GM21737 (cell line): Measurements from ENCODE around the gene ARID3A.

ENCODE experiments used
- ATAC-seq: cut with Tn5 transposase; IDR thresholded peaks from one replicate; pipeline ENCODE4 v1.9.1; 2021; ENCODE audit warnings: mild to moderate bottlenecking, moderate library complexity; ENCODE audit not compliant: unreplicated experiment

ARID3A gene

DNA sequence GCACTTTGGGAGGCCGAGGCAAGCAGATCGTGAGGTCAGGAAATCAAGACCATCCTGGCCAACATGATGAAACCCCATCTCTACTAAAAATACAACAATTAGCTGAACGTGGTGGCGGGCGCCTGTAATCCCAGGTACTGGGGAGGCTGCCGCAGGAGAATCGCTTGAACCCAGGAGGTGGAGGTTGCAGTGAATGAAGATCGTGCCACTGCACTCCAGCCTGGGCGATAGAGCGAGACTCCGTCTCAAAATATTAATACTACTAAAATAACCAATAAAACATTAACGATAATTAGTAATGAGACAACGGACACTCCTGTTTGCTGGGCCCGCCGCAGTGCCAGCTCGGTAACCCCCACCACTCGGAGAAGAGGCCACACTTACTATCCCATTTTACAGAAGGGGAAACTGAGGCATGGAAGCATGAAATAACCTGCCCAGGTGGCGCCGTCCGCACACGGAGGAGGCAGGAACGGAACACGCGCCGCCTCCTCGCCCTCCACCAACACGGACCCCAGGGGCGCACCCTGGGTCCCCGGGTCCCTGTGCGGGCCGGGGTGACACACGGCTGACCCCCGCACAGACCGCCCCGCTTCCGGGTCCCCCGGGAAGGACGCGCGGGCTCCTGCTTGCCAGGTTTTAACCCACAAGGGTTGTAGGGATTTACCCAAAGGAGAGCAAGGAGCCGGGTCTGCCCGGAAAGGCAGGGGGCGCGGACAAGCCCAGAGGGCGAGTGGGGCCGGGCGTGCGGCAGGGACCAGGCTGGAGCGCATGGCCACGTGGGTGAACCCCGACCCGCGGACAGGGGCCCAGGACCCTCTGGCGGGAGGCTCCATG lies 14.4 kb upstream of the ARID3A start:
- ATAC-seq = no peak

DNA sequence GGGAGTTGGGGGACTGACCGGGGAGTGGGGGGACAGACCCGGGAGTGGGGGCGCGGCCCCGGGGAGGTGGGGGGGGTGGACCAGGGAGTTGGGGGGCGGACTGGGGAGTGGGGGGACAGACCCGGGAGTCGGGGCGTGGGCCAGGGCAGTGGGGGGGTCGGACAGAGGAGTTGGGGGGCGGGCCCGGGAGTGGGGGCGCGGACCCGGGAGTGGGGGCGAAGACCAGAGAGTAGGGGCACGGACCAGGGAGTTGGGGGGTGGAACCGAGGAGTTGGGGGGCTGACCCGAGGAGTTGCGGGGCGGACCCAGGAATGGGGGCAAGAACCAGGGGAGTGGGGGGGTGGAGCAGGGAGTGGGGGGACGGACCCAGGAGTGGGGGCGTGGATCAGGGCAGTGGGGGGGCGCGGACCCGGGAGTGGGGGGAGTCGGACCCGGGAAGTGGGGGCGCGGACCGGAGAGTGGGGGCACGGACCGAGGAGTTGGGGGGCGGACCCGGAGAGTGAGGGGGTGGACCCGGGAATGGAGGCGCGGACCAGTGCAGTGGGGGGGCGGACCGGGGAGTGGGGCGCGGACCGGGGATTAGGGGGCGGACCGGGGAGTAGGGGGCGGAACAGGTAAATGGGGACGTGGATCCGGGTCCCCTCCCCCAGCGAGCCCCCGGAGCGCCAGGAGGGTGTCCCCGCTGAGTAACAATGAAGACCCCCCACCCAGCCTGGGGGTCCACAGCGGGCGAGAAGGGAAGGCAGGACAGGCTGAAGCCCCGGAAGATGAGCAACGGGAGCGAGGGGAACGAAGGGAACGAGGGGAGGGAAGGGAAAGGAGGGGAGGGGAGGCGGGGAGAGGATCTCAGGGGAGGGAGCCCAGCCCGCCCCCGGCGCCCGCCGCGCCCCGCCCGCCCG lies 13.4 kb upstream of the ARID3A start:
- no peak for ATAC-seq

DNA sequence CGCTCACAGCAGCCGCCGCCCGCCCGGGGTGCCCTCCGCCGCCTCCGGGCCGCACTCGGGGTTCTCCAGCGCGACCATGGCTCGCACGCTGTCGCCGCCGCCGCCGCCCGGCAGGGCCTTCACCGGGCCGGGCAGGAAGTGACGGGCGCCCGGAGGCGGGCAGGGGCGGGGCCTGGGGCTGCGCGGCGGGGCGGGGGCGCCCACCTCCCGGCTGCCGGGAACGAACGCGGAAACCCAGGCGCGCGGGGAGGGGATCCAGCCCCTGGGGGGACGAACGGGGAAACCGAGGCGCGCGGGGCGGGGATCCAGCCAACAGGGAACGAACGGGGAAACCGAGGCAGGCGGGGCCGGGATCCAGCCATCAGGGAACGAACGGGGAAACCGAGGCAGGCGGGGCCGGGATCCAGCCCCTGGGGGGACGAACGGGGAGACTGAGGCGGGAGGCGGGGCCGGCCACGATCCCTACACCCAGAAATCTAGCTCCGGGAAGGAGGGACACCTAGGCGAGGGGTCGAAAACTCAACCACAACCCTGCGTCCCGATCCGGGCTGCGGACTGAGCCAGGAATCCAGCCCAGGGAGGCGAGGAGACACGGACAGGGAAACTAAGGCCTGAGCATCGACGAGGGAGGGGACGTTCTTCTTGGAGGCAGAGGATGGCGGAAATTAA lies 12.6 kb upstream of the ARID3A start, which contains the start of gene R3HDM4:
TSS of gene R3HDM4 (minus strand) at position 140 of the 669 bp plus-strand sequence. CDS start at position 78, 62 bp downstream.
- ATAC-seq = peak; percentile 42

DNA sequence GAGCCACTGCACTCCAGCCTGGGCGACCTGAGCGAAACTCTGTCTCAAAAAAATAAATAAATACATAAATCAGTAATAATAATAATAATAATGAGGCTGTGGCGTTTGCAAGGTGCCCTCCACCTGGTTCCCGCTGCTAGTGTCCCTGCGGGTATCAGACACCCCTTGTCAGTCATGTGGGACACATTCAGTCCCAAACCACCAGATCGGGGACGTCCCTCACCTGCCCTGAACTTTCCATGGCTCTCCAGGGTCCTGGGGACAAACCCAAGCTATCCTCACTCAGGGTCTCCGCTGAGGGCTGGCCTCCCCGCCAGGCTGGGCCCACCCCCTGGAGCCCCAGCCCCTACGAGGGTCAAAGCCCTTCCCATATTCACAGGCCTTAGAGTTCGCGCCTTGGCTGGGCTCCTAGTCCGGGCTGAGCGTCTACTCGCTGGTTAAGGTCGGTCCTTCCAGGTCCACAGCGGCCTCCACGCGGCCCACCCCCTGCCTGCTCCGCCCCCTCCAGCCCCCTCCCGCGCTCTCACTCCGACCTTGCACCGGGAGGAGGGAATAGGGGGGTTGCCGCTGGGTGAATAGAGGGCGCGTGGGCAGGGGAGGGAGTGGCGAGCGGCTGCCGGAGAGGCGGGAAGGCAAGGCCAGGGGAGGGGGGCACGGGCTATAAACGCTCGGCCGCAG lies 9.1 kb upstream of the ARID3A start:
- no peak for ATAC-seq

DNA sequence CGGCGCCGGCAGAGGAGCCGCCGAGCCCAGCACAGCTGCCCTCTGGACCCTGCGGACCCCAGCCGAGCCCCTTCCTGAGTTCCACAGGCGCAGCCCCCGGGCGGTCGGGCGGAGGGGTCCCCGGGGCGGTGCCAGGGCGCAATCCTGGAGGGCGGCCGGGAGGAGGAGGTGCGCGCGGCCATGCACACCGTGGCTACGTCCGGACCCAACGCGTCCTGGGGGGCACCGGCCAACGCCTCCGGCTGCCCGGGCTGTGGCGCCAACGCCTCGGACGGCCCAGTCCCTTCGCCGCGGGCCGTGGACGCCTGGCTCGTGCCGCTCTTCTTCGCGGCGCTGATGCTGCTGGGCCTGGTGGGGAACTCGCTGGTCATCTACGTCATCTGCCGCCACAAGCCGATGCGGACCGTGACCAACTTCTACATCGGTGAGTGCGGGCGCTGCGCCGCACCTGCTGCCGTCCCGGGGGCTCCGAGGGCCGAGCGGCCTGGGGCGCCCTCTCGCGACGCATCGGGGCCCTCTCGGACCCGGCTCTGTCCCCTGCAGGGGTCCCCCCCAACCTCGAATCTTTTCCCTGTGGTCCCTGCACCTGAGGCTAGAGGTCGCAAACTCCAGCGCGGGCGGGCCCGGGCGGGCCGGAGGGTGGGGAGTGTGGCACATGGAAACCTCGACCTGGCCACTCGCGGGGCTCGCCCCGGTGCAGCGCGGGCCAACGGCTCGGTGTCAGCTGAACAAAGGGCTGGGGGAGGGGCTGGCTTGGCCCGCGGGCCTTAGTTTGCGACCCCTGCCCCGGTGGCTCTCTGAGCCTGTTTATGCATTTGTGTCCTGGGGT lies 8.3 kb upstream of the ARID3A start, which contains the start of gene KISS1R:
TSS of gene KISS1R (plus strand) at position 11 of the 829 bp plus-strand sequence. CDS start at position 181, 170 bp downstream.
- ATAC-seq = no peak

DNA sequence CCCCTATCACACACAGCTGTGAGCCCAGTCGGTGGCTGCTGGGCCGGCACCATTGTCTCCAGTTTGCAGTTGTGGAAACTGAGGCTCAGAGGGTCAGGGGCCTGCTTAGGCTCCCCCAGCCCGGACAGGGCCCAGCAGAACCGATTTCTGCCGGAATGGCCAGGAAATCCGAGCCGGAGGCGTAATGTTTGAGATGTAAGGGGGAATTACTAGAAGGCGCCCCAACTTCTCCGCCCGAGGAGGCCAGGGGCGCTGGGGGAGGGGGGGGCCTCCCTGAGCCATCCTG lies 7.7 kb upstream of the ARID3A start:
- no peak for ATAC-seq

DNA sequence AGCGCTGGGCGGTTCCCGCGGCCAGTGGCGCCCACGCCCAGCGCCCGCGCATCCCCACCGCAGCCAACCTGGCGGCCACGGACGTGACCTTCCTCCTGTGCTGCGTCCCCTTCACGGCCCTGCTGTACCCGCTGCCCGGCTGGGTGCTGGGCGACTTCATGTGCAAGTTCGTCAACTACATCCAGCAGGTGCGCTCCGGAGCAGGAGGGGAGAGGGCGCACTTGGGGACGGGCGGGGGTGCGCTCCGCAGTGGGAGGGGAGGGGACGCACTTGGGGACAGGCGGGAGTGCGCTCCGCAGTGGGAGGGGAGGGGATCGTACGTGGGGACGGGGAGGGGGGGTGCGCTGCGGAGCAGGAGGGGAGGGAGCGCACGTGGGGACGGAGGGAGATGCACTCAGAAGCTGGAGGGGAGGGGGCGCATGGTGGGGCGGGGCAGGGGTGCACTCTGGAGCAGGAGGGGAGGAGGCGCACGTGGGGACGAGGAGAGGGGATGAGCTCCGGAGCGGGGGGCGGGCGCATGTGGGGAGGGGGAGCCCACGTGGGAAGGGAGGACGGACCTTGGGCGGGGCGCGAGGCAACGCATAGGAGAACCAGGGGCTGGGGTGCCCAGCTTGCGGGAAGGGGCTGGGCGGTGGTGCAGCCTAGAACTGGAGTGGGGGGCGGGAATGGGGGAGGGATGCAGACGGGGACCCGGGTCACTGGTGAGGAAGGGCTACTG lies 7.2 kb upstream of the ARID3A start:
- no peak for ATAC-seq

DNA sequence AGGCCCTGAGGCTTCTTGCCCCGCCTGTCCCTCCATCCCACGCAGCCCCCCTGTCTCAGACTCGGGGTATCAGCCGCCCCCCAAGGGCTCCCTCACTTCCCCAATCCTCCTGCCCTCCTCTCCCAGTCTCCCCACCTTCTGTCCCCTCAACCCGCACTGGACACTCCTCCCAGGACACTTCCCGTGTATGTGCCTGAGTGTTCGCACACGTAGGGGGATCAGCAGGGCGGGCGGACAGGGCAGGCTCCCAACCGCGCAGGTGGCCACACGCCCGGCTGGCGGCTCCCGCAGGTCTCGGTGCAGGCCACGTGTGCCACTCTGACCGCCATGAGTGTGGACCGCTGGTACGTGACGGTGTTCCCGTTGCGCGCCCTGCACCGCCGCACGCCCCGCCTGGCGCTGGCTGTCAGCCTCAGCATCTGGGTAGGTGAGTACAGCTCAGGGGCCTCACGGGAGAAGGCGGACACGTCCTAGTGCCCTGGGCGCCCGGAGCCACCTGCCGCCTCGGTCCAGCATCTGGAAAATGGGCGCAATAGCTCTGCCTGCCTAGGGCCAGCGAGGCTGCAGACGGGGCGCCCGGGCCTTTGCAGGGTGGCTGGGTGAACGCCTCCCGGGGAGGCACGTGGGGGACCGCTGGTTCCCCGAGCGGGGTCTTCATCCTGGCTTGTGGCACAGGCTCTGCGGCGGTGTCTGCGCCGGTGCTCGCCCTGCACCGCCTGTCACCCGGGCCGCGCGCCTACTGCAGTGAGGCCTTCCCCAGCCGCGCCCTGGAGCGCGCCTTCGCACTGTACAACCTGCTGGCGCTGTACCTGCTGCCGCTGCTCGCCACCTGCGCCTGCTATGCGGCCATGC lies 6.4 kb upstream of the ARID3A start:
- no peak for ATAC-seq

DNA sequence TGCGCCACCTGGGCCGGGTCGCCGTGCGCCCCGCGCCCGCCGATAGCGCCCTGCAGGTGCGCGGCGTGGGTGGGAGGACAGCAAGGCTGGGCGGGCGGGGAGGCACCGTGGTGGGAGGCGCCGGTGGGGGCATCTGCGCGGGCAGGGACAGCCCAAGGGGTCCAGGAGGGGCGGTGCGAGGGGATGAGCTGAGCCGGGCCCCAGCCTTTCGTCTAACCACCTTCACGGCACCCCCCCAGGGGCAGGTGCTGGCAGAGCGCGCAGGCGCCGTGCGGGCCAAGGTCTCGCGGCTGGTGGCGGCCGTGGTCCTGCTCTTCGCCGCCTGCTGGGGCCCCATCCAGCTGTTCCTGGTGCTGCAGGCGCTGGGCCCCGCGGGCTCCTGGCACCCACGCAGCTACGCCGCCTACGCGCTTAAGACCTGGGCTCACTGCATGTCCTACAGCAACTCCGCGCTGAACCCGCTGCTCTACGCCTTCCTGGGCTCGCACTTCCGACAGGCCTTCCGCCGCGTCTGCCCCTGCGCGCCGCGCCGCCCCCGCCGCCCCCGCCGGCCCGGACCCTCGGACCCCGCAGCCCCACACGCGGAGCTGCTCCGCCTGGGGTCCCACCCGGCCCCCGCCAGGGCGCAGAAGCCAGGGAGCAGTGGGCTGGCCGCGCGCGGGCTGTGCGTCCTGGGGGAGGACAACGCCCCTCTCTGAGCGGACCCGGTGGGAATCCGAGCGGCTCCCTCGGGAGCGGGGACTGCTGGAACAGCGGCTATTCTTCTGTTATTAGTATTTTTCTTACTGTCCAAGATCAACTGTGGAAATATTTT lies 5.6 kb upstream of the ARID3A start:
- ATAC-seq = no peak

DNA sequence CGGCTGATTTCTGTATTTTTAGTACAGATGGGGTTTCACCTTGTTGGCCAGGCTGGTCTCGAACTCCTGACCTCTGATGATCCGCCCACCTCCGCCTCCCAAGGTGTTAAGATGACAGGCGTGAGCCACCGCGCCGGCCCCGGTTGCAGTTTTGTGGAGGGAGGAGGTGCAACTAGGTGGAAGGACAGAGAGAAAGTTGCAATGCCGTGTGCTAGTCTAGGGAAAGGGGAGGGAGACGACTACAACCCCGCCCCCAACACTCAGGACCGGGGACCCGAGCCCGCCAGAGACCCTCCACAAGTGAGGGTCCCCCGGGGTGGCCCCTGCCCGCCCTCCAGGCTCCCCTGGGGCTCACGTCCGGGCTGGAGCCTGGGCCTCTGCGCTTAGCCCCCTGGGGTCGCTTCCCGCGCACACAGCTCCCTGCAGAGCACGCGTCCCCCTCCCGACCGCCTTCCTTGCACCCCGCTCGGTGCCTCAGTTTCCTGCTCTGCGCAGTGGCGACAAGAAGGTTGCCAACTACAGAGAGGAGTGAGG lies 1.2 kb upstream of the ARID3A start:
- ATAC-seq = no peak

DNA sequence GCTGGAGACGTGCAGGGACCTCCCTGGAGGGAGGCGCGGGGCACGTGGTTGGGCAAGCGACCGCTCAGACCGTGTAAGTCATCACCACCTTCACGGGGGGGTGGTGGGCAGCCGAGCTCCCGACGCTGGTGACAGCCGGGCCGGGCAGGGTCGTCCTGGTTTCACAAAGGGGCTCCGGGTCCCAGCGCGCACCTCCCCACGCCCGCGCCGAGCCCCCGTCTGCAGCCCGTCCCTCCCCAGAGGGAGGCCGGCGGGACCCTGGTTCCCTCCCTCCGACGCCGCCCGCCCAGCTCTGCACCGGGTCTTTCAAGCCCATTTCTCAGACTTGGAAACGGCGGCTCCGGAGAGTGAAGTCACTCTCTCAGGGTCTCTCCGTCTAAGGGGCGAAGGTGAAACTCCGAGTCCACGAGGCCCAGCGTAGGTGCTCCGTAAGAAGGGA lies 729 bp upstream of the ARID3A start:
- peak; percentile 19 for ATAC-seq

DNA sequence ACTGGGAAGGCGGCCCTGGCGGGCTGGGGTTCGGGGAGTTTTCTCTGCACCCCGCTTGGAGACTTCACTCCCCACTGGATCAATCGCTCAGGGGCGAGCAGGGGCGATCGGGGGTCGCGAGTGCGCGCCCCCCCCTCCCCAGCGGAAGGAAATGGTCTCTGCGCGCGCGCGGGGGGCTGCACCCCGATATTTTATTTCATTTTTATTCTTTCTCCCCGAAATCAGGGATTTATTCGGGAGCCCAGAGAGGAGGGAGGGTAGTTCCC lies 421 bp downstream of the ARID3A start:
- ATAC-seq = no peak

DNA sequence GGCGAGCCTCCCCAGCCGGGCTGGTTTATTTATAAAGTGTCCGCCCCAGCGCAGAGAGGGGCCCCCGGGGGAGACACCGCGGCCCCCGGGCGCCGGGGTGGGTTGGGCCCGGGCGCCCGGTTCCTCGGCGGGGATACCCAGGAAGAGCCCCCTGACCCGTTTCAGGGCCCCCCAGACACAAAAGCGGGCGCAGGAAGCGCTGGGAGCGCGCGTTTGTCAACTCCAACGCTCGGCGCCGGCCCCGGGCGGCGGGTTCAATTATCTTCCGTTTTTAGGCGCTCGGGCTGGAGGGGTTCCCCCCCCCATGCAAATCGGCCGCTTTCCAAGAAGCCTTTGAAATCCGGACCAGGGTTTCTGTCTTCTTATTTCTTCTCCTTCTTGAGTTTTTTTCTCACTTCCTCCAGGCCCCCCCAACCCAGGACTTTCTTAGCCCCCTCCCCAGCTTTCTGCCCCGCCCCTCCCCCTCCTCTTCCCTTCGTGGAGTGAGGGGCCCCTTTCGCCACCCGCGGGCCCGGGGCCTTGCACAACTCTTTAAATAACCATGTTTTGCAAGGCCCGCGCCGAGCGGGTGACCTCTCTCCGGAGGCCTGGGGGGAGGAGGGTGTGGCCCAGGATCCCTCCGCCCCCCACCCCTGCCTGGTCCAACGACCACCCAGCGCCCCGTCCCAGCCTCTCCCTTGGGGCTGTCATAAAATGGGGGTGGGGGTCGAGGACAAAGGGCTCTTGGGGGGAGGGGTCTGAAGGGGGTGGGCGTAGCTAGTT lies 935 bp downstream of the ARID3A start:
- no peak for ATAC-seq

DNA sequence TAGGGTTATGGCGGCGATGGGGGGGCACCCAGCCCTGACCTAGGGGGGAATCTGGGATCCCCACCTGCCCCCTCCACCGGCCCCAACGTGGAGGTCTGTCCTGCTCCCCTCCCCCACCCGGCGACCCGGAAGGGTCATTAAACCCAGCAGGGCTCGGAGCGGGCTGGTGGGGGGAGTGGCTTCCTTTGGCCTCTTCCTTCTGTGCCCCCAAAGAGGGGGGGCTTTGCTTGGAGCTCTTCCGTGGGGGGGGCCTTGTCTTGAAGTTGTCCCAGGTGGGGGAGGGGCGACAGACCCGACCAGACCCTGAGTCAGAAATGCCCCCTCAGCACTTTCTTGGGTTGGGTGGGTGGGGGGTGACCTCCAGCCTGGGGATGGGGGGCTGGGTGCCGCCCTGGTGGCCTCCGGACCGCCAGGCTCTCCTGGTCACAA lies 1.5 kb downstream of the ARID3A start:
- ATAC-seq = no peak

DNA sequence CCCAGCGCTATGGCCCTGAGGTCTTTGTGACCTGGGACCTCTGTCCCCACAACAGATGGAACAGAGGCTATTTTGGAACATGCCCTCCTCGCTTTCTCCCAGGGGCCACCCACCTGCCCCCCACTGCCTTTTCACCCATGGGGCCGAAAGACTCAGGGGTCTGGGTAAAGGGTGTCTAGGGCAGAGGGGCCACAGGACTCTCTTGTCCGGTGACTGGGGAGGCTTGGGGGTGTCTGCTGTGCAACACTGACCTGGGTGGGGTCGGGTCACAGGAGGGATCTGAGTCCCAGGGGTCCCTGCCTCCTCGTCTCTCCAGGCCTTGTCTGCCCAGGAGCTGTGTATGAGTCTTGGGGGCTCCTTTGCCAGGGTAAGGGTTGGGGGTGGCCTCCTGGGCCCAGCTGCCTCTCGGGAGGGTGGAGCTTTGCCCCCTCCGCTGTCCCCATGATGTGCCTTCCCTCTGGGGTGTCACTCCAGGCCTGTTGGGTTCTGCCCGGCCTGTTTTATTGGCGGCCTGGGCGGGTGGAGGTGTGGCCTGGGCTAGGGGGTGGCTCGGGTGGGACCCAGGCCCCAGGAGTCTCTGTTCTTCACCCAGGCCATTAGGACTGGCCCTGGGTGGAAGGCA lies 2.1 kb downstream of the ARID3A start:
- ATAC-seq = no peak

DNA sequence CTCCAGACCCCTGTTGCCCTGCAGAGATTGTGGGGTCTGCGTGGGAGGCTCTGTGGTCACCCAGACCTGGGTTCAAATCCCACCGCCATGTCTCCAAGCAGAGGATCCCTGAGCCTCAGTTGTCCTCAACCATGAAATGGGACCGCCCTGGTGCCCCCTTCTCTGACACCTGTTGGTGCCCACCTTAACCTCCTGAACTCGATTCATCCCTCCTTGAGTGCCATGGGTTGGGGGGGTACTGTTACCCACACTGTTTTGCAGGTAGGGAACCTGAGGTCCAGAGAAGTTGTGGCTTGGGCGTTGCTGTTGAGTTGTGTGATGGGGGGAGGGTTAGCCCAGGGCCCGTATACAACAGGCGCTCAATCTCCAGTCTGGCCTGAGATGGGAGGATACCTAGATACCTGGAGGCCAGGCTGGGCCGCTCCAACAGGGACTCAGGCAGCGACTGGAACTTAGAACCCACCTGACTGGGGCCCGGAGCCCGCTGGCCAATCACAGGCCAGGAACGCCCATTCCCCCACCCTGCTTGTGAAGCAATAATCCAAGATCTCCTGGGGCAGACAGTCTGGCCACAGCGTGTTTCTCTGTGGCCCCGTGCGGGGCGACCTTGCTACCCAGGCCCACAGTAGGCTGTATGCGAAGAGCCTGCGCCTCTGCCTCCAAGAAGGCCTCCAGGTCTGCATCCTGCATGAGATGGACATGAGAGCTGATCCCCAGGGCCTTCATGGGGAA lies 2.8 kb downstream of the ARID3A start:
- ATAC-seq = no peak
